ENCODE data around the gene CRYBA4. TPM values are rescaled to one million over a fixed set of nuclear protein-coding genes. Genes with fewer than 3 reads are reported as not detected.

The CRYBA4 gene
- polyA plus RNA-seq, 1 donor (not counting 4 experiments of a cell fraction or from before 2014, with no cell fraction given) = not detected

- no peaks in the 10 kb centered on the region for H3K36me3 ChIP-seq (ENCODE audit: control insufficient read depth in 2 of 2, extremely low read depth in 1 of 2, insufficient read depth in 2 of 2, low read length in 2 of 2)
- no peaks in the 10 kb centered on the region for H4K20me1 ChIP-seq (ENCODE audit: control insufficient read depth, extremely low read depth, insufficient read depth, low read length)
- H2AFZ ChIP-seq (ENCODE audit: control insufficient read depth, low read length) = no peak overlapping the region
- no peak overlapping the region for H3K27ac ChIP-seq (ENCODE audit: control insufficient read depth, insufficient read depth, low read length)
- H3K4me2 ChIP-seq (ENCODE audit: control insufficient read depth, extremely low read depth, insufficient read depth, low read depth, low read length) = no peak overlapping the region
- H3K9me1 ChIP-seq (ENCODE audit: control insufficient read depth, extremely low read depth, insufficient read depth, low read length) = no peaks in the 10 kb centered on the region
- no peaks in the 10 kb centered on the region for H3K79me2 ChIP-seq (ENCODE audit: control insufficient read depth, insufficient read depth, low read length)
- H3K9me3 ChIP-seq (ENCODE audit: control insufficient read depth, low read depth, low read length) = no peaks in the 10 kb centered on the region
- no peak overlapping the region for H3K4me3 ChIP-seq (ENCODE audit: control insufficient read depth in 2 of 3, extremely low read depth in 1 of 3, insufficient read depth in 2 of 3, low read depth in 1 of 3, low read length in 3 of 3)
- dilution Hi-C loops (cut with MboI; ENCODE audit: extremely low pct_ligation_motif_present, low sequenced_read_pairs) = no loop called here
- H3K4me1 ChIP-seq (ENCODE audit: control insufficient read depth, extremely low read depth, insufficient read depth, low read length) = peaks cover 29% of the 10 kb centered on the region
- DNase-seq (ENCODE audit: low read depth, low spot score) = no peak
- peaks cover 30% of the 10 kb centered on the region for H3K27me3 ChIP-seq (ENCODE audit: control insufficient read depth, extremely low read depth, insufficient read depth, low read length)
- H3K9ac ChIP-seq (ENCODE audit: control insufficient read depth, extremely low read depth, insufficient read depth, low read length) = no peak overlapping the region
- FAIRE-seq = no peak
- no peak for TF ChIP-seq CTCF (optimal IDR thresholded peaks at IDR 0.05 in 1 of 3, IDR thresholded peaks at IDR 0.05 in 1 of 3, conservative IDR thresholded peaks at IDR 0.05 in 1 of 3; ENCODE audit: extremely low read depth in 1 of 3, insufficient read depth in 2 of 3, low read length in 3 of 3)
- TF ChIP-seq EZH2 (IDR thresholded peaks at IDR 0.05; ENCODE audit: low read length) = no peak
These were observed 38.6 kb downstream of the CRYBA4 start for GRCh38 chr22:26660356-26660755.

- Histone ChIP-seq H3K4me3 (ENCODE audit: control insufficient read depth in 2 of 3, extremely low read depth in 1 of 3, insufficient read depth in 2 of 3, low read depth in 1 of 3, low read length in 3 of 3) (no peak overlapping the region), H4K20me1 (ENCODE audit: control insufficient read depth, extremely low read depth, insufficient read depth, low read length) (no peaks in the 10 kb centered on the region), H3K27me3 (ENCODE audit: control insufficient read depth, extremely low read depth, insufficient read depth, low read length) (peaks cover 26% of the 10 kb centered on the region), H3K9ac (ENCODE audit: control insufficient read depth, extremely low read depth, insufficient read depth, low read length) (no peak overlapping the region), H3K9me1 (ENCODE audit: control insufficient read depth, extremely low read depth, insufficient read depth, low read length) (no peaks in the 10 kb centered on the region), H2AFZ (ENCODE audit: control insufficient read depth, low read length) (no peak overlapping the region), H3K9me3 (ENCODE audit: control insufficient read depth, low read depth, low read length) (no peaks in the 10 kb centered on the region), H3K79me2 (ENCODE audit: control insufficient read depth, insufficient read depth, low read length) (no peaks in the 10 kb centered on the region), H3K4me2 (ENCODE audit: control insufficient read depth, extremely low read depth, insufficient read depth, low read depth, low read length) (no peak overlapping the region), H3K36me3 (ENCODE audit: control insufficient read depth in 2 of 2, extremely low read depth in 1 of 2, insufficient read depth in 2 of 2, low read length in 2 of 2) (no peaks in the 10 kb centered on the region), H3K4me1 (ENCODE audit: control insufficient read depth, extremely low read depth, insufficient read depth, low read length) (peaks cover 29% of the 10 kb centered on the region), H3K27ac (ENCODE audit: control insufficient read depth, insufficient read depth, low read length) (no peak overlapping the region)
- no peak for DNase-seq (ENCODE audit: low read depth, low spot score)
- no peak for FAIRE-seq
- dilution Hi-C loops (cut with MboI; ENCODE audit: extremely low pct_ligation_motif_present, low sequenced_read_pairs) = no loop called here
- TF ChIP-seq EZH2 (IDR thresholded peaks at IDR 0.05; ENCODE audit: low read length) (no peak), CTCF (optimal IDR thresholded peaks at IDR 0.05 in 1 of 3, IDR thresholded peaks at IDR 0.05 in 1 of 3, conservative IDR thresholded peaks at IDR 0.05 in 1 of 3; ENCODE audit: extremely low read depth in 1 of 3, insufficient read depth in 2 of 3, low read length in 3 of 3) (no peak)
These were observed 39.3 kb downstream of the CRYBA4 start for GRCh38 chr22:26660961-26661578.
